NCI-H524 (cell line): ENCODE results near the gene SCUBE3.
A peak's percentile ranks its signal among the peaks of the same experiment; 100 is the strongest.

ENCODE experiments used
- DNase-seq, 2 experiments: peaks; one replicate each; lab custom pipeline; 2025; lab: John Stamatoyannopoulos, UW

SCUBE3 gene

GRCh38 chr6:35213298-35213791 lies 411 bp upstream of the SCUBE3 start:
- DNase-seq: no peak

- DNase-seq: no peak
Observed at GRCh38 chr6:35214869-35215664, 1.3 kb downstream of the SCUBE3 start.

- no peak for DNase-seq
Observed at GRCh38 chr6:35215665-35216411, 2.1 kb downstream of the SCUBE3 start.

- DNase-seq: no peak
Observed at GRCh38 chr6:35216412-35216732, 2.6 kb downstream of the SCUBE3 start.

GRCh38 chr6:35216851-35217811 lies 3.4 kb downstream of the SCUBE3 start:
- peak in 1 of 2 experiments; percentile 57 for DNase-seq

- DNase-seq: no peak
Observed at GRCh38 chr6:35218021-35218420, 4.3 kb downstream of the SCUBE3 start.

- no peak for DNase-seq
Observed at GRCh38 chr6:35218456-35218855, 4.7 kb downstream of the SCUBE3 start.

GRCh38 chr6:35219683-35220326 lies 6.0 kb downstream of the SCUBE3 start:
- DNase-seq: no peak

- DNase-seq: no peak
Observed at GRCh38 chr6:35220711-35221110, 7.0 kb downstream of the SCUBE3 start.

GRCh38 chr6:35223396-35223795 lies 9.6 kb downstream of the SCUBE3 start:
- no peak for DNase-seq

GRCh38 chr6:35224720-35225119 lies 11.0 kb downstream of the SCUBE3 start:
- no peak for DNase-seq

GRCh38 chr6:35228481-35228880 lies 14.7 kb downstream of the SCUBE3 start:
- no peak for DNase-seq

GRCh38 chr6:35229304-35229703 lies 15.5 kb downstream of the SCUBE3 start:
- DNase-seq: no peak

- no peak for DNase-seq
Observed at GRCh38 chr6:35230498-35230897, 16.7 kb downstream of the SCUBE3 start.

GRCh38 chr6:35230950-35231349 lies 17.2 kb downstream of the SCUBE3 start:
- no peak for DNase-seq

- DNase-seq: no peak
Observed at GRCh38 chr6:35231563-35231962, 17.8 kb downstream of the SCUBE3 start.

- no peak for DNase-seq
Observed at GRCh38 chr6:35234901-35235300, 21.1 kb downstream of the SCUBE3 start.

- no peak for DNase-seq
Observed at GRCh38 chr6:35236223-35236622, 22.5 kb downstream of the SCUBE3 start.

GRCh38 chr6:35237476-35237875 lies 23.7 kb downstream of the SCUBE3 start:
- DNase-seq: no peak

- no peak for DNase-seq
Observed at GRCh38 chr6:35238843-35239289, 25.1 kb downstream of the SCUBE3 start.

- DNase-seq: no peak
Observed at GRCh38 chr6:35239581-35239980, 25.8 kb downstream of the SCUBE3 start.
